K562 (cell line): ENCODE data around the gene RAB13. TPM values are rescaled to one million over a fixed set of nuclear protein-coding genes. Genes with fewer than 3 reads are reported as not detected.

Source experiments
- ATAC-seq: fragments of 200-7000 bp; cut with Tn5 transposase; 3 replicates; pipeline ENCODE4 v1.9.1; 2020; ENCODE audit warnings: moderate library complexity
- BruUV-seq: library from RNA; stranded (reverse); fragments of 400-500 nt; replicated peaks from 2 replicates; lab custom pipeline; 2021; lab: Mats Ljungman, UMichigan
- CTCF ChIA-PET: fragments of 300-600 bp; formaldehyde crosslinking; extraction: SDS; loops from one replicate; lab custom pipeline; 2021; ENCODE audit warnings: low intra/inter-chr PET ratio; lab: Yijun Ruan, JAX
- POLR2A ChIA-PET: fragments of 300-600, 350-650 bp; sonication (Branson Sonifier 250); formaldehyde crosslinking; extraction: SDS; loops from one replicate; lab custom pipeline; 2021; ENCODE audit warnings: antibody characterized with exemption, inconsistent platforms; lab: Yijun Ruan, JAX
- DNase-seq, 4 experiments: peaks; one replicate each; pipeline versions ENCODE4 v3.0.0 to v3.0.0-alpha.2; 2011 to 2018; ENCODE audit warnings: low spot score in 3 of 4, mixed read lengths in 3 of 4; ENCODE audit errors: extremely low read depth in 1 of 4
- FAIRE-seq: peaks from 2 replicates; lab custom pipeline; 2011; peaks lifted over from hg19 to GRCh38; lab: Jason Lieb, UNC
- H2AFZ ChIP-seq: 2 replicates; pipeline ENCODE4 v1.6.0; 2011; ENCODE audit warnings: low read depth, low read length, control low read depth, inconsistent platforms
- H3K27ac ChIP-seq: fragments of 200-600 bp; 3 replicates; pipeline ENCODE4 v1.8.0; 2011; ENCODE audit warnings: low read depth, mild to moderate bottlenecking, control low read depth, inconsistent platforms, low read length, moderate library complexity, mixed read lengths; ENCODE audit errors: extremely low read depth
- H3K27me3 ChIP-seq, 2 experiments: fragments of 300-600 bp in 1 of 2; 2 replicates in 1 of 2; 3 replicates in 1 of 2; pipeline versions ENCODE4 v1.6.0 to v1.8.0; 2011; ENCODE audit warnings: inconsistent platforms in 2 of 2, low read length in 2 of 2, mild to moderate bottlenecking in 1 of 2, mixed read lengths in 1 of 2, moderate library complexity in 1 of 2; ENCODE audit not compliant: control insufficient read depth in 2 of 2, insufficient read depth in 2 of 2
- H3K36me3 ChIP-seq: fragments of 300-600 bp; 3 replicates; pipeline ENCODE4 v1.8.0; 2011; ENCODE audit warnings: mild to moderate bottlenecking, low read length, inconsistent platforms; ENCODE audit not compliant: control insufficient read depth, insufficient read depth
- H3K4me1 ChIP-seq, 2 experiments: fragments of 200-600 bp in 1 of 2; replicated peaks in 1 of 2; 2 replicates in 1 of 2; 3 replicates in 1 of 2; pipeline versions ENCODE4 v1.5.1 to v1.8.0; 2011; ENCODE audit warnings: inconsistent platforms in 2 of 2, low read length in 2 of 2, mild to moderate bottlenecking in 1 of 2, mixed read lengths in 1 of 2, moderate library complexity in 1 of 2; ENCODE audit not compliant: control insufficient read depth in 2 of 2, insufficient read depth in 2 of 2
- H3K4me2 ChIP-seq: 2 replicates; pipeline ENCODE4 v1.6.1; 2011; ENCODE audit warnings: low read length, control low read depth, inconsistent platforms, mixed read lengths; ENCODE audit not compliant: insufficient read depth
- H3K4me3 ChIP-seq: fragments of 200-600 bp; sonication (generic), shearing (Covaris generic); 2 replicates; pipeline ENCODE4 v1.5.1; 2016; ENCODE audit warnings: control low read depth, inconsistent platforms
- H3K79me2 ChIP-seq: fragments of 200-600 bp; 3 replicates; pipeline ENCODE4 v1.8.0; 2011; ENCODE audit warnings: low read length, inconsistent platforms; ENCODE audit not compliant: control insufficient read depth, insufficient read depth
- H3K9ac ChIP-seq, 2 experiments: 2 replicates each; pipeline versions ENCODE4 v1.6.0 to v1.6.1; 2011; ENCODE audit warnings: low read depth in 2 of 2, low read length in 2 of 2, control low read depth in 1 of 2, inconsistent platforms in 1 of 2, mild to moderate bottlenecking in 1 of 2, mixed read lengths in 1 of 2; ENCODE audit not compliant: insufficient read depth in 1 of 2
- H3K9me1 ChIP-seq: one replicate; pipeline ENCODE4 v1.6.0; 2011; ENCODE audit warnings: inconsistent platforms, mild to moderate bottlenecking, low read length, moderate library complexity; ENCODE audit not compliant: control insufficient read depth, insufficient read depth
- H3K9me3 ChIP-seq: replicated peaks from 2 replicates; pipeline ENCODE4 v1.5.1; 2011; ENCODE audit warnings: low read depth, low read length, inconsistent platforms; ENCODE audit not compliant: control insufficient read depth, insufficient read depth
- H4K20me1 ChIP-seq: replicated peaks from 2 replicates; pipeline ENCODE4 v1.6.1; 2011; ENCODE audit warnings: low read length, inconsistent platforms, mixed read lengths; ENCODE audit not compliant: control insufficient read depth, insufficient read depth
- AFF4 ChIP-seq: sonication (generic); formaldehyde crosslinking; IDR thresholded peaks from 2 replicates; pipeline ENCODE4 v1.8.0; 2023; ENCODE audit warnings: mild to moderate bottlenecking, missing genetic modification reagents
- POLR2AphosphoS2 ChIP-seq: IDR thresholded peaks from 2 replicates; pipeline ENCODE4 v1.6.1; 2012; ENCODE audit warnings: low read length, improper control_type of control experiment
- TSHZ1 ChIP-seq: fragments of 250-450 bp; sonication (Bioruptor Pico); IDR thresholded peaks from 2 replicates; pipeline ENCODE4 v1.4.0; 2020; ENCODE audit warnings: mild to moderate bottlenecking, moderate library complexity
- ZNF75A ChIP-seq: fragments of 450-650 bp; formaldehyde crosslinking; IDR thresholded peaks from 2 replicates; pipeline ENCODE4 v1.4.0; 2020; ENCODE audit warnings: mild to moderate bottlenecking
- WGBS: fragments of 100-300 bp; shearing (Covaris generic); methylation state at CpG from one replicate; pipeline ENCODE4 v1.1.6; 2016; ENCODE audit warnings: low coverage, mixed read lengths; ENCODE audit not compliant: insufficient coverage; ENCODE audit errors: missing lambda C conversion rate; 5-methylcytosine and 5-hydroxymethylcytosine counted together
- in situ Hi-C: fragments of 300-500 bp; cut with MboI; formaldehyde crosslinking; loops from 4 replicates; pipeline ENCODE4 v1.15.0; 2018; ENCODE audit warnings: inconsistent platforms, mixed read lengths
- intact Hi-C: fragments of 100-400 bp; cut with micrococcal nuclease; formaldehyde crosslinking; loops from 2 replicates; pipeline ENCODE4 v1.14.2; 2022
- polyA plus RNA-seq, 8 experiments: library from polyadenylated mRNA; depleted of rRNA in 4 of 8; stranded (reverse) in 5 of 8; unstranded in 3 of 8; fragments of >200 nt; fragmentation: Nextera tagmentation in 2 of 8; fragmentation: Illumina TruSeq in 1 of 8; extraction: Ambion mirVana in 2 of 8; extraction: Trizol in 1 of 8; gene quantifications; 2 replicates each; pipeline versions ENCODE4 v1.2.1 to v1.2.3, GENCODE V29; 2011 to 2014; ENCODE audit warnings: inconsistent platforms in 1 of 8, missing spikeins in 1 of 8
- total RNA-seq, 7 experiments: library from RNA; depleted of rRNA in 6 of 7; stranded (reverse); fragments of >200 nt in 6 of 7; fragmentation: Illumina TruSeq in 2 of 7; extraction: Trizol in 2 of 7; gene quantifications; 2 replicates each; pipeline versions ENCODE4 v1.2.1 to v1.2.3, GENCODE V29; 2011 to 2021; ENCODE audit warnings: low replicate concordance in 1 of 7
- TF ChIP-seq, protein P1 (sequence below), 2 experiments: fragments of 450-650 bp; IDR thresholded peaks; 2 replicates each; pipeline ENCODE4 v1.6.1; 2016; ENCODE audit warnings: mild to moderate bottlenecking in 2 of 2, borderline replicate concordance in 1 of 2, low read depth in 1 of 2, moderate library complexity in 1 of 2

The RAB13 gene
- total and polyA plus RNA-seq, 9 of the 15 experiments (the other 6 are each of a cell fraction or from before 2014, with no cell fraction given) = 22.3 to 100 (median 39.8) TPM

DNA sequence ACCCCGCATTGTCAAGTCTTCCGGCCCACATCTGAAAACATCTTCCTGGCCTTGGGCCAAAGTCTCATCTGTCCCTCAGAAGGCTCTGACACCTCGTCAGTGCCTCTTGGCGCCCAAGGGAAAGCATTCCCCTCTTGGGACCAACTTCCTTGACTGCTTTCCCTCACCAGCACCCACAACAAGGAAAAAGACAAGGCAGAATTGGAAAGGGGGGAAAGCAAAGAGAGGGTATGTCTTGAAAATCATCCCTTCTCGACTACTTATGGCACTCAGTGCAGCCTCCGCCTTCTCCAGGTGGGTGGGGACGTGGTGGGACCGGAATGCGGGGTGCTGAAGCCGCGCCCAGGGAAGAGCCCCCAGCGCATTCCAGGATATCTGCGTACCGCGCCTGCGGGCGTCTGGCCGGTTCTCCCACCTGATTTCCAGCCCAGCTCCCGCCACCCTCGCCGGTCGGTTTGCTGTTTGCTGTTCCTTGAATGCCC, 22.2 kb downstream of the RAB13 start:
- CTCF ChIA-PET = no interaction called here
- peak; percentile 74 for FAIRE-seq
- WGBS = 1% methylated on average over 21 of the region's 22 CpGs
- TF ChIP-seq, protein P1, sequence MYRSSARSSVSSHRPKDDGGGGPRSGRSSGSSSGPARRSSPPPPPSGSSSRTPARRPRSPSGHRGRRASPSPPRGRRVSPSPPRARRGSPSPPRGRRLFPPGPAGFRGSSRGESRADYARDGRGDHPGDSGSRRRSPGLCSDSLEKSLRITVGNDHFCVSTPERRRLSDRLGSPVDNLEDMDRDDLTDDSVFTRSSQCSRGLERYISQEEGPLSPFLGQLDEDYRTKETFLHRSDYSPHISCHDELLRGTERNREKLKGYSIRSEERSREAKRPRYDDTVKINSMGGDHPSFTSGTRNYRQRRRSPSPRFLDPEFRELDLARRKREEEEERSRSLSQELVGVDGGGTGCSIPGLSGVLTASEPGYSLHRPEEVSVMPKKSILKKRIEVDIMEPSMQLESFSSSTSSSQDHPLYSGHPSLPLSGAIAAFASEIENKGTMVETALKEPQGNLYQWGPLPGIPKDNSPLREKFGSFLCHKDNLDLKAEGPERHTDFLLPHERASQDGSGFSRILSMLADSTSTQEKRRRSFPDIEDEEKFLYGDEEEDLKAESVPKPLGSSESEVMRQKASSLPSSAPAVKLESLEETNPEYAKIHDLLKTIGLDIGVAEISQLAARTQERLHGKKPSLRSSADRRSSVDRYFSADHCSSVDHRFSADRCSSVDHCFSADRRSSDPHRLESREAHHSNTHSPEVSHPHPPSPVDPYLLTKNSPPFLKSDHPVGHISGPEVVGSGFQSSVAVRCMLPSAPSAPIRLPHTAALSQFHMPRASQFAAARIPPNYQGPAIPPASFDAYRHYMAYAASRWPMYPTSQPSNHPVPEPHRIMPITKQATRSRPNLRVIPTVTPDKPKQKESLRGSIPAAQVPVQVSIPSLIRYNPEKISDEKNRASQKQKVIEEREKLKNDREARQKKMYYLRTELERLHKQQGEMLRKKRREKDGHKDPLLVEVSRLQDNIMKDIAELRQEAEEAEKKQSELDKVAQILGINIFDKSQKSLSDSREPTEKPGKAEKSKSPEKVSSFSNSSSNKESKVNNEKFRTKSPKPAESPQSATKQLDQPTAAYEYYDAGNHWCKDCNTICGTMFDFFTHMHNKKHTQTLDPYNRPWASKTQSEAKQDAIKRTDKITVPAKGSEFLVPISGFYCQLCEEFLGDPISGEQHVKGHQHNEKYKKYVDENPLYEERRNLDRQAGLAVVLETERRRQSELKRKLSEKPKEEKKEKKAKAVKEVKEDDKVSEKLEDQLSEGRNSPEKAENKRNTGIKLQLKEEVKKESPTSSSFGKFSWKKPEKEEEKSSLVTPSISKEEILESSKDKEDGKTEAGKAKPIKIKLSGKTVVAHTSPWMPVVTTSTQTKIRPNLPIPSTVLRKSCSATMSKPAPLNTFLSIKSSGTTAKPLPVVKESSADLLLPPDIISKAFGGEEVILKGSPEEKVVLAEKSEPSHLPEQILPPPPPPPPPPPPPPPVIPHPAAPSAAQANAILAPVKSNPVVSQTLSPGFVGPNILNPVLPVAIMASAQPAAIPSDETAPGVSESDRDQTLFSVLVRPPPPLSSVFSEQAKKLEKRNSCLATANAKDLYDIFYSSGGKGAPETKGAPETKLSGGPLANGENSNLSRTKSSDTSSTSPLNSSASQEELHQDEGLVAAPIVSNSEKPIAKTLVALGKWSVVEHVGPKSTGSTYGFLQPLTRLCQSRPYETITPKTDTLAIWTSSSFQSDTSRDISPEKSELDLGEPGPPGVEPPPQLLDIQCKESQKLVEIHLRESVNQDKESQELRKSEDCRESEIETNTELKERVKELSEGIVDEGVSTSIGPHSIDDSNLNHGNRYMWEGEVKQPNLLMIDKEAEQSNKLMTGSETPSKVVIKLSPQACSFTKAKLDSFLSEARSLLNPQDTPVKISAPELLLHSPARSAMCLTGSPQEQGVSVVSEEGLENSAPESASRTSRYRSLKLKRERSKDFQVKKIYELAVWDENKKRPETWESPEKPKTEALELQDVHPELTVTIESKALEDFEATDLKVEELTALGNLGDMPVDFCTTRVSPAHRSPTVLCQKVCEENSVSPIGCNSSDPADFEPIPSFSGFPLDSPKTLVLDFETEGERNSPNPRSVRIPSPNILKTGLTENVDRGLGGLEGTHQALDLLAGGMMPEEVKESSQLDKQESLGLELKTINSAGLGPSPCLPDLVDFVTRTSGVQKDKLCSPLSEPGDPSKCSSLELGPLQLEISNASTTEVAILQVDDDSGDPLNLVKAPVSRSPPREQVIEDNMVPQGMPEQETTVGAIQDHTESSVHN (IDR thresholded peaks at IDR 0.05; ENCODE audit: borderline replicate concordance in 1 of 2, low read depth in 1 of 2) = no peak
- TF ChIP-seq ZNF75A (CRISPR knock-in tag) (no peak), TSHZ1 (no peak), AFF4 (CRISPR knock-in tag) (no peak), POLR2AphosphoS2 (no peak)

More for the DNA sequence above, 22.2 kb downstream of the RAB13 start:
- TSS peak; percentile 71 for BruUV-seq
- POLR2A ChIA-PET = interaction anchor here (0.6 to 3.0 kb wide), 8 partner anchors 11 to 185 kb away, joined by 3 to 37 read pairs (median 6); partner anchors contain the start of genes DENND4B, GATAD2B, JTB and RPS27
- no peaks in the 10 kb centered on the region for H4K20me1 ChIP-seq
- intact Hi-C loops = no loop called here
- in situ Hi-C loops = no loop called here
- peak overlapping the region; percentile 85 to 95 for H3K9ac ChIP-seq
- peak overlapping the region; percentile 89 for H3K4me2 ChIP-seq
- H3K79me2 ChIP-seq = peaks cover 57% of the 10 kb centered on the region
- peak overlapping the region; percentile 74 for H3K4me3 ChIP-seq
- no peaks in the 10 kb centered on the region for H3K9me1 ChIP-seq
- peaks cover 20 to 36% of the 10 kb centered on the region in 2 experiments; a peak in 4 of 5 replicates for H3K4me1 ChIP-seq
- H3K27ac ChIP-seq = peak overlapping the region; percentile 81
- ATAC-seq (peak; percentile 6; the same call in 1 of the 3 replicates), DNase-seq (peak in 2 of 4 experiments; percentile 39 to 71)
- no peaks in the 10 kb centered on the region for H3K9me3 ChIP-seq
- peak overlapping the region; percentile 87 for H2AFZ ChIP-seq
- peaks cover 28% of the 10 kb centered on the region; the same call in 2 of the 3 replicates for H3K36me3 ChIP-seq
- H3K27me3 ChIP-seq = no peaks in the 10 kb centered on the region
